ENCODE results near the gene PAQR9. TPM values are rescaled to one million over a fixed set of nuclear protein-coding genes. Genes with fewer than 3 reads are reported as not detected.

Gene PAQR9
- total and polyA plus RNA-seq, 9 of the 15 experiments (the other 6 are each of a cell fraction or from before 2014, with no cell fraction given): 0.04 to 0.58 (median 0.22) TPM

GRCh38 chr3:142929890-142930289 lies 33.6 kb downstream of the PAQR9 start (continued):
- TF ChIP-seq RERE (CRISPR knock-in tag; IDR thresholded peaks at IDR 0.05; ENCODE audit: borderline replicate concordance) (no peak), XRCC3 (IDR thresholded peaks at IDR 0.05) (no peak), HLTF (IDR thresholded peaks at IDR 0.05) (no peak), ARID1B (IDR thresholded peaks at IDR 0.05) (peak; percentile 96), PHB (CRISPR knock-in tag; IDR thresholded peaks at IDR 0.05) (no peak), TRIM24 (IDR thresholded peaks at IDR 0.05) (peak; percentile 89 to 93), MTA2 (IDR thresholded peaks at IDR 0.05; ENCODE audit: low read depth) (peak; percentile 90), PCBP2 (IDR thresholded peaks at IDR 0.05; ENCODE audit: low read depth, low read length, poor library complexity, severe bottlenecking) (no peak), UBTF (IDR thresholded peaks at IDR 0.05; ENCODE audit: borderline replicate concordance in 1 of 2, low read depth in 2 of 2, low read length in 2 of 2) (no peak), NONO (IDR thresholded peaks at IDR 0.05; ENCODE audit: low read depth in 2 of 2, low read length in 1 of 2) (peak in 1 of 2 experiments; percentile 41; a peak in 1 of 4 replicates), RBM39 (optimal IDR thresholded peaks at IDR 0.05; ENCODE audit: low read depth, low read length) (no peak), MXI1 (IDR thresholded peaks at IDR 0.05; ENCODE audit: low read depth, low read length) (no peak), ZKSCAN3 (CRISPR knock-in tag; IDR thresholded peaks at IDR 0.05) (no peak), CEBPG (CRISPR knock-in tag; IDR thresholded peaks at IDR 0.05) (no peak), CEBPG (tag; conservative IDR thresholded peaks at IDR 0.05 in 1 of 2, IDR thresholded peaks at IDR 0.05 in 1 of 2) (peak in 1 of 2 experiments; percentile 56; a peak in 2 of 4 replicates), POLR3A (IDR thresholded peaks at IDR 0.05; ENCODE audit: borderline replicate concordance, extremely low read depth, insufficient read depth, insufficient read length) (no peak), MCM3 (IDR thresholded peaks at IDR 0.05) (no peak), TFAP4 (CRISPR knock-in tag; IDR thresholded peaks at IDR 0.05; ENCODE audit: borderline replicate concordance) (no peak), SETDB1 (IDR thresholded peaks at IDR 0.05; ENCODE audit: low read length) (no peak), CAMTA2 (CRISPR knock-in tag; conservative IDR thresholded peaks at IDR 0.05) (no peak), BRF1 (IDR thresholded peaks at IDR 0.05; ENCODE audit: borderline replicate concordance, extremely low read depth, insufficient read length) (no peak), NUFIP1 (IDR thresholded peaks at IDR 0.05; ENCODE audit: partially characterized antibody) (no peak)

Measured in K562 (cell line).